Adipocyte (in vitro differentiated cells): ENCODE measurements around the gene PHC2.
A peak's percentile ranks its signal among the peaks of the same experiment; 100 is the strongest.

Experiments
- DNase-seq: peaks from one replicate; pipeline ENCODE4 v3.0.0-alpha.2; 2015; ENCODE audit warnings: low read depth
- H3K27me3 ChIP-seq: replicated peaks from 2 replicates; pipeline ENCODE4 v1.7.0; 2013; ENCODE audit warnings: mild to moderate bottlenecking, low read length, moderate library complexity; ENCODE audit not compliant: control insufficient read depth, insufficient read depth
- H3K36me3 ChIP-seq: 2 replicates; pipeline ENCODE4 v1.7.0; 2013; ENCODE audit warnings: low read length, mild to moderate bottlenecking, moderate library complexity; ENCODE audit not compliant: control insufficient read depth, insufficient read depth, severe bottlenecking
- H3K4me1 ChIP-seq: 2 replicates; pipeline ENCODE4 v1.7.0; 2013; ENCODE audit warnings: mild to moderate bottlenecking, low read length, moderate library complexity; ENCODE audit not compliant: control insufficient read depth, insufficient read depth
- H3K4me3 ChIP-seq: 2 replicates; pipeline ENCODE4 v1.7.0; 2013; ENCODE audit warnings: mild to moderate bottlenecking, low read length, moderate library complexity
- H3K9ac ChIP-seq: 2 replicates; pipeline ENCODE4 v1.7.0; 2013; ENCODE audit warnings: mild to moderate bottlenecking, low read length, moderate library complexity
- H3K9me3 ChIP-seq: 2 replicates; pipeline ENCODE4 v1.7.0; 2013; ENCODE audit warnings: mild to moderate bottlenecking, low read length, moderate library complexity; ENCODE audit not compliant: control insufficient read depth

The PHC2 gene

GRCh38 chr1:33347650-33347992 lies 83.3 kb downstream of the PHC2 start:
- H3K4me1 ChIP-seq = peaks cover 63% of the 10 kb centered on the region
- H3K9me3 ChIP-seq = no peaks in the 10 kb centered on the region
- DNase-seq = peak; percentile 58
- H3K4me3 ChIP-seq = peak overlapping the region; percentile 90
- H3K36me3 ChIP-seq = peaks cover 18% of the 10 kb centered on the region
- H3K9ac ChIP-seq = peak overlapping the region; percentile 91
- no peaks in the 10 kb centered on the region for H3K27me3 ChIP-seq

- peak; percentile 75 for DNase-seq
- no peaks in the 10 kb centered on the region for H3K9me3 ChIP-seq
- H3K4me1 ChIP-seq = peaks cover 68% of the 10 kb centered on the region
- H3K9ac ChIP-seq = peak overlapping the region; percentile 91
- H3K27me3 ChIP-seq = no peaks in the 10 kb centered on the region
- H3K4me3 ChIP-seq = peak overlapping the region; percentile 90
- peaks cover 20% of the 10 kb centered on the region for H3K36me3 ChIP-seq
Measured at GRCh38 chr1:33346927-33347649, 83.8 kb downstream of the PHC2 start.

GRCh38 chr1:33346533-33346926 lies 84.4 kb downstream of the PHC2 start:
- Histone ChIP-seq H3K36me3 (peaks cover 24% of the 10 kb centered on the region), H3K9ac (peak overlapping the region; percentile 91), H3K27me3 (no peaks in the 10 kb centered on the region), H3K4me3 (peak overlapping the region; percentile 90), H3K4me1 (peaks cover 73% of the 10 kb centered on the region), H3K9me3 (no peaks in the 10 kb centered on the region)
- no peak for DNase-seq

GRCh38 chr1:33344896-33345560 lies 85.9 kb downstream of the PHC2 start:
- Histone ChIP-seq H3K27me3 (no peaks in the 10 kb centered on the region), H3K4me1 (peaks cover 79% of the 10 kb centered on the region), H3K4me3 (peak overlapping the region; percentile 90), H3K9me3 (no peaks in the 10 kb centered on the region), H3K9ac (peak overlapping the region; percentile 61), H3K36me3 (peaks cover 34% of the 10 kb centered on the region)
- peak; percentile 62 for DNase-seq

GRCh38 chr1:33343539-33343938 lies 87.4 kb downstream of the PHC2 start:
- peaks cover 91% of the 10 kb centered on the region for H3K4me1 ChIP-seq
- H3K4me3 ChIP-seq = peak overlapping the region; percentile 20
- H3K27me3 ChIP-seq = no peaks in the 10 kb centered on the region
- H3K36me3 ChIP-seq = peaks cover 37% of the 10 kb centered on the region
- H3K9ac ChIP-seq = peak overlapping the region; percentile 61
- no peaks in the 10 kb centered on the region for H3K9me3 ChIP-seq
- DNase-seq = peak; percentile 53

- DNase-seq = peak; percentile 95
- Histone ChIP-seq H3K4me1 (peaks cover 95% of the 10 kb centered on the region), H3K4me3 (peak overlapping the region; percentile 61), H3K36me3 (peaks cover 37% of the 10 kb centered on the region), H3K9ac (peak overlapping the region; percentile 80), H3K27me3 (no peaks in the 10 kb centered on the region), H3K9me3 (no peaks in the 10 kb centered on the region)
Measured at GRCh38 chr1:33342041-33342723, 88.7 kb downstream of the PHC2 start.

GRCh38 chr1:33341190-33341589 lies 89.7 kb downstream of the PHC2 start:
- Histone ChIP-seq H3K9ac (peak overlapping the region; percentile 80), H3K4me3 (peak overlapping the region; percentile 61), H3K9me3 (no peaks in the 10 kb centered on the region), H3K27me3 (no peaks in the 10 kb centered on the region), H3K36me3 (peaks cover 37% of the 10 kb centered on the region), H3K4me1 (peaks cover 95% of the 10 kb centered on the region)
- DNase-seq = no peak

- H3K36me3 ChIP-seq = peaks cover 42% of the 10 kb centered on the region
- peak overlapping the region; percentile 80 for H3K9ac ChIP-seq
- peak; percentile 35 for DNase-seq
- no peaks in the 10 kb centered on the region for H3K27me3 ChIP-seq
- peak overlapping the region; percentile 68 for H3K4me3 ChIP-seq
- no peaks in the 10 kb centered on the region for H3K9me3 ChIP-seq
- H3K4me1 ChIP-seq = peaks cover 96% of the 10 kb centered on the region
Measured at GRCh38 chr1:33339413-33339812, 91.5 kb downstream of the PHC2 start.

GRCh38 chr1:33338440-33339211 lies 92.3 kb downstream of the PHC2 start:
- peaks cover 96% of the 10 kb centered on the region for H3K4me1 ChIP-seq
- H3K9ac ChIP-seq = peak overlapping the region; percentile 80
- no peaks in the 10 kb centered on the region for H3K9me3 ChIP-seq
- peak overlapping the region; percentile 68 for H3K4me3 ChIP-seq
- H3K27me3 ChIP-seq = no peaks in the 10 kb centered on the region
- DNase-seq = peak; percentile 93
- H3K36me3 ChIP-seq = peaks cover 36% of the 10 kb centered on the region

GRCh38 chr1:33338048-33338439 lies 92.9 kb downstream of the PHC2 start:
- no peaks in the 10 kb centered on the region for H3K9me3 ChIP-seq
- DNase-seq = peak; percentile 69
- H3K9ac ChIP-seq = peak overlapping the region; percentile 80
- H3K4me1 ChIP-seq = peaks cover 97% of the 10 kb centered on the region
- H3K36me3 ChIP-seq = peaks cover 39% of the 10 kb centered on the region
- H3K4me3 ChIP-seq = peak overlapping the region; percentile 57
- no peaks in the 10 kb centered on the region for H3K27me3 ChIP-seq

- peaks cover 37% of the 10 kb centered on the region for H3K36me3 ChIP-seq
- H3K9me3 ChIP-seq = no peaks in the 10 kb centered on the region
- no peaks in the 10 kb centered on the region for H3K27me3 ChIP-seq
- H3K9ac ChIP-seq = peak overlapping the region; percentile 80
- H3K4me1 ChIP-seq = peaks cover 97% of the 10 kb centered on the region
- peak overlapping the region; percentile 57 for H3K4me3 ChIP-seq
- DNase-seq = no peak
Measured at GRCh38 chr1:33337441-33337840, 93.5 kb downstream of the PHC2 start.
